Pulmonary artery endothelial cell (primary cell): Measurements from ENCODE around the gene EIF4G1. TPM values are rescaled to one million over a fixed set of nuclear protein-coding genes. Genes with fewer than 3 reads are reported as not detected.
"Not testable (repeated sequence)": the region's sequence is repeated elsewhere in the genome, so short reads cannot be mapped to it uniquely, and the experiment has no call there.

Experiments used
- DNase-seq: peaks from one replicate; pipeline ENCODE4 v3.0.0-alpha.2; 2011; ENCODE audit warnings: low read depth, low spot score
- total RNA-seq: library from RNA; depleted of rRNA; stranded (reverse); fragments of >200 nt; gene quantifications from 2 replicates; pipeline ENCODE4 v1.2.3, GENCODE V29; 2014

Gene EIF4G1, protein sequence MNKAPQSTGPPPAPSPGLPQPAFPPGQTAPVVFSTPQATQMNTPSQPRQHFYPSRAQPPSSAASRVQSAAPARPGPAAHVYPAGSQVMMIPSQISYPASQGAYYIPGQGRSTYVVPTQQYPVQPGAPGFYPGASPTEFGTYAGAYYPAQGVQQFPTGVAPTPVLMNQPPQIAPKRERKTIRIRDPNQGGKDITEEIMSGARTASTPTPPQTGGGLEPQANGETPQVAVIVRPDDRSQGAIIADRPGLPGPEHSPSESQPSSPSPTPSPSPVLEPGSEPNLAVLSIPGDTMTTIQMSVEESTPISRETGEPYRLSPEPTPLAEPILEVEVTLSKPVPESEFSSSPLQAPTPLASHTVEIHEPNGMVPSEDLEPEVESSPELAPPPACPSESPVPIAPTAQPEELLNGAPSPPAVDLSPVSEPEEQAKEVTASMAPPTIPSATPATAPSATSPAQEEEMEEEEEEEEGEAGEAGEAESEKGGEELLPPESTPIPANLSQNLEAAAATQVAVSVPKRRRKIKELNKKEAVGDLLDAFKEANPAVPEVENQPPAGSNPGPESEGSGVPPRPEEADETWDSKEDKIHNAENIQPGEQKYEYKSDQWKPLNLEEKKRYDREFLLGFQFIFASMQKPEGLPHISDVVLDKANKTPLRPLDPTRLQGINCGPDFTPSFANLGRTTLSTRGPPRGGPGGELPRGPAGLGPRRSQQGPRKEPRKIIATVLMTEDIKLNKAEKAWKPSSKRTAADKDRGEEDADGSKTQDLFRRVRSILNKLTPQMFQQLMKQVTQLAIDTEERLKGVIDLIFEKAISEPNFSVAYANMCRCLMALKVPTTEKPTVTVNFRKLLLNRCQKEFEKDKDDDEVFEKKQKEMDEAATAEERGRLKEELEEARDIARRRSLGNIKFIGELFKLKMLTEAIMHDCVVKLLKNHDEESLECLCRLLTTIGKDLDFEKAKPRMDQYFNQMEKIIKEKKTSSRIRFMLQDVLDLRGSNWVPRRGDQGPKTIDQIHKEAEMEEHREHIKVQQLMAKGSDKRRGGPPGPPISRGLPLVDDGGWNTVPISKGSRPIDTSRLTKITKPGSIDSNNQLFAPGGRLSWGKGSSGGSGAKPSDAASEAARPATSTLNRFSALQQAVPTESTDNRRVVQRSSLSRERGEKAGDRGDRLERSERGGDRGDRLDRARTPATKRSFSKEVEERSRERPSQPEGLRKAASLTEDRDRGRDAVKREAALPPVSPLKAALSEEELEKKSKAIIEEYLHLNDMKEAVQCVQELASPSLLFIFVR (N-terminal part only)
- total RNA-seq: 340 and 432 TPM in 2 replicates

DNA sequence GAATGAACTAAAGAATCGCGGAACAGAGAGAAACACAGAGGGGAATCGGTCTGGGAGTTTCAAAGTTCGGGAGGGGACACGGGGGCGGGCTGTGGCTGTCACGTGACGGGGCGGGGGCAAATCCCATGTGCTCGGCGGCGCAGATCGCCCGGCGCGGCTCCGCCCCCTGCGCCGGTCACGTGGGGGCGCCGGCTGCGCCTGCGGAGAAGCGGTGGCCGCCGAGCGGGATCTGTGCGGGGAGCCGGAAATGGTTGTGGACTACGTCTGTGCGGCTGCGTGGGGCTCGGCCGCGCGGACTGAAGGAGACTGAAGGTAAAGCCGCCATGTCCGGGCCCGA is at the start of gene EIF4G1:
EIF4G1 (plus strand) TSS at position 244 of the 337 bp plus-strand sequence. CDS start 1,191 bp downstream, outside the sequence.
- DNase-seq: peak; percentile 71

DNA sequence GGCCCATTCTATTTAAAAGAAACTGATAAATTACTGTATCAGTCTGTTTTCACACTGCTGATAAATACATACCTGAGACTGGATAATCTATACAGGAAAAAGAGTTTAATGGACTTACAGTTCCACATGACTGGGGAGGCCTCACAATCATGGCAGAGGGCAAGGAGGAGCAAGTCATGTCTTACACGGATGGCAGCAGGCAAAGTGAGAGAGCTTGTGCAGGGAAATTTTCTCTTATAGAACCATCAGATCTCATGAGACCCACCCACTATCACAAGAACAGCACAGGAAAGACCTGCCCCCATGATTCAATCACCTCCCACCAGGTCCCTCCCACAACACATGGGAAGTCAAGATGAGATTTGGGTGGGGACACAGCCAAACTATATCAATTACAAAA is 47.2 kb upstream of the EIF4G1 start:
- DNase-seq: not testable (repeated sequence)

DNA sequence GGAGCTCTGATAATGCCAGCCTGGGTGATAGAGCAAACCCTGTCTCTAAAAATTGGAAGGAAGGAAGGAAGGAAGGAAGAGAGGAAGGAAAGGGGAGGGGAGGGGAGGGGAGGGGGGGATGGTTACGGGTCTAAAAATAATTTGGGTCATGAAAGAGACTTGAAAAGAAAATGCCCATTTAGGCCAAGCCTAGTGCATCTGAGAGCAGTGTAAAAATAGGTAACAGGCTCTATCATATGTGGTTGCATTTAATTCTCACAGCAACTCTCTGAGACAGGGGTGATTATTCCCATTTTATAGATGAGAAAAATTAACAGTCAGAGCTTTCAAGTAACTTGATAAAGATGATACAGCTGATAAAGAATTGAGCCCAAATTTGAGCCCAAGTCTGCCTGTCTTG is 42.1 kb upstream of the EIF4G1 start:
- no peak for DNase-seq

DNA sequence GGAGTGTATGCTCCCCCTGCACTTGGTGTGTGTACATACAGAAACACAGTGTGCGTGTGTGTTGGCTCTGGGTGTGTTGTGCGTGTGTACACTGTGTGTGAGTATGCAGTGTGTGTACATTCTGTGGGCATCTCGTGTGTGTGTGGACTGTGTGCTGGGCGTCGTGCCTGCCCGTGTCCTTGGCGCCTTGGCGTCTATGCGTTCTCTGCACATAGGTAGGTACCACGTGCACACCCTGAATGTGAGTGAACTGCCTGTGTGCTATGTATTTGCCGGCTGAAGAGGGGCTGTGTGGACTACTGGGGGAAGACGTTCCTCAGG is 39.1 kb upstream of the EIF4G1 start:
- no peak for DNase-seq

DNA sequence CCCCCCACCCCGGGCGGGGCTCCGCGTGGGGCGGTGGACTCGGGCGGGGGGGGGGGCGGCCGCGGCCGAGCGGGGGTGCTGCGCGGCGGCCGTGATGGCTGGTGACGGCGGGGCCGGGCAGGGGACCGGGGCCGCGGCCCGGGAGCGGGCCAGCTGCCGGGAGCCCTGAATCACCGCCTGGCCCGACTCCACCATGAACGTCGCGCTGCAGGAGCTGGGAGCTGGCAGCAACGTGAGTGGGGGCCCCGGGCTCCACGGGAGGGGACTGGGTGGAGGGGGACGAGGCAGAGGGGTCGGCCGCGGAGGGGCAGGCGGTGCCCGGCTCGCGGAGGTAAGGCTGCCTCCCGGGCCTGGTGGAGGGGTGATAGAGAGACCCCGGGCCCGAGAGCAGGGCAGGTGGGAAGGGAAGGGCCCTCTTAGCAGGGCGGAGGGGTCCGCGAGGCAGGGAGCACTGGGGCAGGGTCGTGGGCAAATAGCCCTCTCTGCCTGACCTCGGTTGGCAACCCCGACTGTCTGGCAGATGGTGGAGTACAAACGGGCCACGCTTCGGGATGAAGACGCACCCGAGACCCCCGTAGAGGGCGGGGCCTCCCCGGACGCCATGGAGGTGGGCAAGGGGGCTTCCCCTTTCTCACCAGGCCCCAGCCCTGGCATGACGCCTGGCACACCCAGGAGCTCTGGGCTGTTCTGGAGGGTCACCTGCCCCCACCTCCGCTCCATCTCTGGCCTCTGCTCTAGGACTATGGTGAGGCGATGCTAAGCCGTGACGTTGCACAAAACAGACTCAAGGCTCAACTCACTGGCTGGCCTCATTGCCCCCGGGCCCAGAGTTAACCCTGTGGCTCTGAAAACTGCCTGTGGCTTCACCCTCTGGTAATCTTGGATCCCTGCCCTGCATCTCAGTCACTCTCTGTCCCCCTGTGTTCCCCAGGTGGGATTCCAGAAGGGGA is 38.2 kb upstream of the EIF4G1 start, which contains the start of gene ECE2:
ECE2 (plus strand) TSS at position 62 of the 950 bp plus-strand sequence; CDS start at position 194, 132 bp downstream.
- no peak for DNase-seq

DNA sequence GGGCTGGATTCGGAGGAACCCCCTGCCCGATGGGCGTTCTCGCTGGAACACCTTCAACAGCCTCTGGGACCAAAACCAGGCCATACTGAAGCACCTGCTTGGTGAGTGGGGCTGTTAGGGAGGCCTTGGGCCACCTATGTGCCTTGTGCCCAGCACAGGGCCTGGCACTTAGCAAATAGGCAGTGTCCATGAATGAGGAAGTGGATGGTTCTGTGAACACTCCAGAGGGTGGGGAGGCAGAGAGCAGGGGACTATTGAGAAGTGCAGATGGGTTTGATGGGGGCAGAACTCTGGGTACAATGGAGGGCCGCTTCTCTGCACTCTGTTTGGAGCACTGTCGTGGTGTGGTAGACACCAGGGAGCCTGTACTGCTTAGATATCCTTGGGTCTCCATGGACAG is 37.0 kb upstream of the EIF4G1 start:
- DNase-seq: no peak

DNA sequence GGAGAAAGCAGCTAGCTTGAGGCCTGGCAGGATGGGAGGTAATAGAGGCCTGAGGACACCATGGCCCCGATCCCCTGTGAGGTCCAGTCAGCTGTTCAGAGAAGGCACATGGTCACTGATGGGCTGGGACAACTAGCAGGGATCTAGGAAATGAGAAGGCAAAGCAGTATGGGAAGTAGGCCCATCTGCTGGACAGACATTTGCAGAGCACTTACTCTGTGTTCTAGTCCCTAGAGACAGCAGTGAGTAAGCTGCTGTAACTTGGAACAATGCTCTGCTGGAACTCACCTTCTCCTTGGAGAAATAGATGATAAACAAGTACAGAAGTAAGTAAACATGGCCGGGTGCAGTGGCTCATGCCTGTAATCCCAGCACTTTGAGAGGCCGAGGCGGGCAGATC is 31.5 kb upstream of the EIF4G1 start:
- DNase-seq: no peak

DNA sequence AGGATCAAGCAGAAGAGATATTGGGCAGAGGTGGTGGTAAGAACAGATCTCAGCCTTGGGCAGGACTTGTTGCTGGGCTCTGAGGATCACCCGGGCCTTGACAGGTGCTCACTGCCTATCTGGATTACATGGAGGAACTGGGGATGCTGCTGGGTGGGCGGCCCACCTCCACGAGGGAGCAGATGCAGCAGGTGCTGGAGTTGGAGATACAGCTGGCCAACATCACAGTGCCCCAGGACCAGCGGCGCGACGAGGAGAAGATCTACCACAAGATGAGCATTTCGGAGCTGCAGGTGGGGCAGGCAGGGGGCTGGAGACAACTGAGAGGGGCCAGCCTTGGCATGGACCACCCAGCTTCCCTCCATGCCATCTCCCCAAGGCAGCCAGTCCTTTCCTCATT is 30.7 kb upstream of the EIF4G1 start:
- DNase-seq: no peak

DNA sequence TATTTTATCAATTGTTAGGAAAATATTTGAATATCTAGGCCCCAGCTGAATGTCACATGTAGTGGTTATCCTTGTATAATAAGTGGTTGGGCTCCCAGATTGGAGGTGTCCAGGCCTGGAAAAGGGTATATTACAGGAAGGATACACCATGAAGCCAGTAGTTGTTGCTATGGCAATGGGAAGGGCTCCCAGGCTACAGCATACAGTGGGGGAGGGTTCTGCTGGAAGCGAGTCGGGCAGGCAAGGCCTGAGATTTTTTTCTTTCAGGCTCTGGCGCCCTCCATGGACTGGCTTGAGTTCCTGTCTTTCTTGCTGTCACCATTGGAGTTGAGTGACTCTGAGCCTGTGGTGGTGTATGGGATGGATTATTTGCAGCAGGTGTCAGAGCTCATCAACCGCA is 29.7 kb upstream of the EIF4G1 start:
- DNase-seq: peak; percentile 64

DNA sequence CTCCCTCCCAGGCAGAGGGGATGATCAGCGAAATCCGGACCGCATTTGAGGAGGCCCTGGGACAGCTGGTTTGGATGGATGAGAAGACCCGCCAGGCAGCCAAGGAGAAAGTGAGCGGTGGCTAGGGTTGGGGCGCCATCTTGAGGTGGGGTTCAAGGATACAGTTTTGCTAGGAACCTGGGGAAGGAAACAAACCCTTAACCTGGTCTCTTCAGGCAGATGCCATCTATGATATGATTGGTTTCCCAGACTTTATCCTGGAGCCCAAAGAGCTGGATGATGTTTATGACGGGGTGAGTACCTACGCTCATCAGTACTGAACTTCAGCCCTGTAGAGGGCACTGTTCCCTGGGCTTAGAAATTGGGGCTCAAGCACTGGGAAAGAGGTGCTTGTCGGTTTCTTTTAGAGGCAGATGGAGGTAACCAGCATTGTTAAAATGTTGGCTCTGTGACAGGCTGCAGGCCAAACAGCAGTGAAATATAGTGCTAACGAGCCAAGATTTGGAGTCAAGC is 24.9 kb upstream of the EIF4G1 start:
- no peak for DNase-seq

DNA sequence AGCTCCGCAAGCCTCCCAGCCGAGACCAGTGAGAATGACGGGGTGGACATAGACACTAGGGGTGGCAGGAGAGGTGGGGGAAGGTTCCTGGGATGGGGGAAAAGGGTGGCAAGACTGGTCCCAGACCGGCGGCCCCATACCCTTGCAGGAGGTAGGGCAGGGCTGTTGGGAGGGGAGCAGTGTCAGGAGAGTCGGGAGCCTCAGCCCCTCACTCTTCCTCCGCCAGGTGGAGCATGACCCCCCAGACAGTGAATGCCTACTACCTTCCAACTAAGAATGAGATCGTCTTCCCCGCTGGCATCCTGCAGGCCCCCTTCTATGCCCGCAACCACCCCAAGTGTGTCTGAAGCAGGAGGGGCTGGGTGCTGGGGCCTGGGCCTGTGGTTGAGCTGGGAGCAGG is 24.1 kb upstream of the EIF4G1 start:
- DNase-seq: no peak

DNA sequence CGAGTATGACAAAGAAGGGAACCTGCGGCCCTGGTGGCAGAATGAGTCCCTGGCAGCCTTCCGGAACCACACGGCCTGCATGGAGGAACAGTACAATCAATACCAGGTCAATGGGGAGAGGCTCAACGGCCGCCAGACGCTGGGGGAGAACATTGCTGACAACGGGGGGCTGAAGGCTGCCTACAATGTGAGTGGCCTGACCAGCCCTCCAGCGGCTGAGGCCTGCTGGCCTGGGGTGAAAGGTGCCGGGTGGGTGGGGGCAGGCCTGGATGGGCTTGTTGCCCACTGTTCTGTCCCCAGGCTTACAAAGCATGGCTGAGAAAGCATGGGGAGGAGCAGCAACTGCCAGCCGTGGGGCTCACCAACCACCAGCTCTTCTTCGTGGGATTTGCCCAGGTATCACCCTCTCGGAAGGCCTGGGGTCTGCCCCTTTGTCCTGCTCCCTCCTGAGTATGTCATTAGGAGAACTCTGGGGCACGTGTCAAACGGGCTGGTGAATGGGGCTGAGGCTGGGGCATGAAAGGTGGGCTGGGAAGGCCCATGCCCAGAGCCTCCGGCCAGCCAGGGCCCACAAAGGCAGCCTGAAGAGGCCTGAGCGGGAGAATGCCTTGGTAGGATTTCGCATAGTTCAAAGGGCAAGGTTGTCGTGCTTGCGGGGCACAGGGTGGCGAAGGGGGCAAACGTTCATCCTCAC is 23.2 kb upstream of the EIF4G1 start:
- DNase-seq: no peak

DNA sequence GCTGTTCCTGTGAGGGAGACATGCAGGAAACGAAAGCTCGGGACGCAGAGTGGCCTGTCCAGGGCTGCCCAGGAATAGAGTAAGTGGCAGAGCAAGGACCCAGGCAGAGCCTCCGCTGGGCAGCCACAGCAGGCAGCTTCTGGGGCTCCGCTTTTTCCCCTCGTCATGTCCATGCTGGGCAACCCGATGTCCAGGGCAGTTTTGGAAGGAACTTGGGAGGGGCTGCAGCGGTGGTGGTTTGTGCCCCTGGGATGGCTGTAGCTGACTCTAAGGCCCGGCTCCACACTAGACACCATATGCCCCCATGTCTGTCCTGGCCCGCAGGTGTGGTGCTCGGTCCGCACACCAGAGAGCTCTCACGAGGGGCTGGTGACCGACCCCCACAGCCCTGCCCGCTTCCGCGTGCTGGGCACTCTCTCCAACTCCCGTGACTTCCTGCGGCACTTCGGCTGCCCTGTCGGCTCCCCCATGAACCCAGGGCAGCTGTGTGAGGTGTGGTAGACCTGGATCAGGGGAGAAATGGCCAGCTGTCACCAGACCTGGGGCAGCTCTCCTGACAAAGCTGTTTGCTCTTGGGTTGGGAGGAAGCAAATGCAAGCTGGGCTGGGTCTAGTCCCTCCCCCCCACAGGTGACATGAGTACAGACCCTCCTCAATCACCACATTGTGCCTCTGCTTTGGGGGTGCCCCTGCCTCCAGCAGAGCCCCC is 22.5 kb upstream of the EIF4G1 start:
- no peak for DNase-seq

DNA sequence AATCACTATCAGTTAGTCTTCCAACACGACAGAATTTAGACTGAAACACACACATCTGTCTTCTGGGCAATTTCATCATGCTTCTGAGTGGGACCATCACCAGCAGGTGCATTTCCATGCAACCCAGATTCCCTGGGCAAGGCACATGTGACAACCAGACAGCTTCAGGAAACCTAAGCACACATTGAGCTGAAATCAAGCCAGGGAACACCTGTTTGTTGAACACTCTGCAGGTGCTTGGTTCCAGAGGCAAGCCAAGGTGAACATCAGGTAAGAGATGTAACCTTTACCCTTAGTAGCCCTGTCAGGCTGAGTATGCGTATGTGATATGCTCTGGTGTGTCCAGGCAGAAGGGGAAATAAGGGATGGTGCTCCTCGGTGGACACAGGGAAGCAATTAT is 18.6 kb upstream of the EIF4G1 start:
- no peak for DNase-seq

DNA sequence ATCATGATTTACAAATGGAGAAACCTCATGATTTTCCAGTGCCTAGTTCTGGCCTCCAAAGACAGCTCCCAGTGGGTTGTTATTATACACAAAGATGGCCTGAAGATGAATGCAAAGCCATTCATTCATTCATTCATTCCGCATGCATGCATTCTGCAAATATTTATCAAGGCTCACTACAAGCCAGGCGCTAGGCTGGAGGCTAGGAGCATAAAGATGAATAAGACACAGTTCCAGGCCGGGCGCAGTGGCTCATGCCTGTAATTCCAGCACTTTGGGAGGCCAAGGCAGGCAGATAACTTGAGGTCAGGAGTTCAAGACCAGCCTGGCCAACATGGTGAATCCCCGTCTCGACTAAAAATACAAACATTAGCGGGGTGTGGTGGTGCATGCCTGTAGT is 17.8 kb upstream of the EIF4G1 start:
- DNase-seq: no peak

DNA sequence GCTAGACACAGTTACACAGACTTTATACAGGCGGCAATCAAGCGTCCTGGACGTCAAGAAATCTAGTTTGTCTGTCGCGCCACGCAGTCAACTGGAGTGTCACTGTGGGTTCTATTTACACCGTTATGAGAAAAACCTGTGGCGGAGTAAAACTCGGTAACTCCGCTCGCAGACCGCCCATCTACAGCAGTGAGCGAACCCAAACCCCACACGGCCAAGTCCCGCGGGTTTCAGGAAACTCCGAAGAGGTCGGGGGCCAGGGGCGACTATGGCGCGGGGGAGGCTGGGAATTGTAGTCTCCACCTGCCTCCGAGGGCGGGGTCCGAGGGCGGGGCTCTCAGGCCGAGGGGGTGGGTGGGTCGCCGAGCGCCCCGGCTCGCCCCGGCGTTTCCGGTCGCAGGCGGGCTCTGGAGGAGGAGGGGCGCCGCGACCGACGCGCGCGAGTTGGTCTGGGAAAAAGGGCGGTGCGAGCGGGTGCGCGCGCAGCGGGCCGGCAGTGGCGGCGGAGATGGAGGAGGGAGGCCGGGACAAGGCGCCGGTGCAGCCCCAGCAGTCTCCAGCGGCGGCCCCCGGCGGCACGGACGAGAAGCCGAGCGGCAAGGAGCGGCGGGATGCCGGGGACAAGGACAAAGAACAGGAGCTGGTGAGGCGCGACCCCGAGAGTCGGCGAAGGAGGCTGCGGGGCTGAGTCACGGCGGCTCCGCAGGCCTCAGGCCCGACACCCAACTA is 15.5 kb upstream of the EIF4G1 start, which contains the start of gene PSMD2:
PSMD2 (plus strand) TSS at position 483 of the 729 bp plus-strand sequence; CDS start at position 509, 26 bp downstream.
- peak; percentile 81 for DNase-seq

DNA sequence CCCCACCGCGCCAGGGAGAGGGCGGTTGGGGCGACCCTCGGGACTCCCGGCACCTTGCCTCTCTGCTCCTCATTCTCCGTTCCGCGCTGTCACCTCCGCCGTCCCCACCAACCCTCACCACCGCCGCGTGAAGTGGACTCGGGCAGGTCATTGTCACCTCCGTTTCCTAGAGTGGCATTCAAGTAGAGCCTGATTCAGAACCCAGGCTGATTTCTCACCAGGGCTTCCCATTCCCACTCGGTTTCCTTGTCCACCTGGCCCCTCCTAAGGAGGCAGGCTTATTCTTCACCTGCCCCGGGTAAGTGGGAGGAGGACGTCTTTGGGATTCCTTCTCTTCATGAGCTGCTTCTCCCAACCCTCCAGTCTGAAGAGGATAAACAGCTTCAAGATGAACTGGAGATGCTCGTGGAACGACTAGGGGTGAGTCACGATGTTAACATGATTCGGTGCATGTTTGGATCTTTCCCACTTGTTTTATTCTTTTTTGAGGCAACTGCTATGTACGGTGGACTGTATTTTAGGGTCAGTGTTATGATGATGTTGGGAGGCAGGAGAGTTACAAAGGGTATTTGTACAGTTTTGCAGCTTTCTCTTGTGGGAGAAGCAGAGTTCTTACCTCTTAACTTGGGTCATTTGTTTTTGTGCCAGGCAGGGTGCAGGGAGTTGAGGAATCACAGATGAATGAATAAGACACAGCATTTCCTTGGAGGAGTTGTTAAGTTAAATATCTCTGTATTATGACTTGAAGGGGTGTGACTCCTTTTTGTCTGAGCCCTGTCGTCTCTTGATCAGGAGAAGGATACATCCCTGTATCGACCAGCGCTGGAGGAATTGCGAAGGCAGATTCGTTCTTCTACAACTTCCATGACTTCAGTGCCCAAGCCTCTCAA is 14.7 kb upstream of the EIF4G1 start:
- DNase-seq: no peak
